ENCODE results near the gene ZNF334.

The ZNF334 gene

GRCh38 chr20:46512943-46513844 lies at the start of gene ZNF334:
ZNF334 (minus strand) TSS chr20:46513559; CDS start chr20:46512102, 1,457 bp downstream.
- DNase-seq: peak in 1 of 2 experiments; percentile 43

GRCh38 chr20:46562373-46563169 lies 49.2 kb upstream of the ZNF334 start:
- DNase-seq: peak; percentile 45 to 62

- no peak for DNase-seq
These were observed 48.6 kb upstream of the ZNF334 start for GRCh38 chr20:46562009-46562372.

- DNase-seq: no peak
These were observed 46.5 kb upstream of the ZNF334 start for GRCh38 chr20:46559685-46560440.

- DNase-seq: no peak
These were observed 45.6 kb upstream of the ZNF334 start for GRCh38 chr20:46559001-46559400.

GRCh38 chr20:46558511-46558959 lies 45.2 kb upstream of the ZNF334 start:
- peak in 1 of 2 experiments; percentile 10 for DNase-seq

- no peak for DNase-seq
These were observed 44.0 kb upstream of the ZNF334 start for GRCh38 chr20:46557231-46557956.

GRCh38 chr20:46555370-46555956 lies 42.1 kb upstream of the ZNF334 start:
- DNase-seq: no peak

GRCh38 chr20:46554828-46555227 lies 41.5 kb upstream of the ZNF334 start:
- no peak for DNase-seq

GRCh38 chr20:46553926-46554325 lies 40.6 kb upstream of the ZNF334 start:
- no peak for DNase-seq

GRCh38 chr20:46552460-46553420 lies 39.4 kb upstream of the ZNF334 start:
- DNase-seq: peak in 1 of 2 experiments; percentile 17

GRCh38 chr20:46551522-46552381 lies 38.4 kb upstream of the ZNF334 start:
- DNase-seq: no peak

- no peak for DNase-seq
These were observed 37.1 kb upstream of the ZNF334 start, which contains the start of gene OCSTAMP for GRCh38 chr20:46550461-46550860. OCSTAMP (minus strand) TSS chr20:46550654; CDS start chr20:46550560, 94 bp downstream.

GRCh38 chr20:46549188-46549972 lies 36.0 kb upstream of the ZNF334 start:
- no peak for DNase-seq

- DNase-seq: no peak
These were observed 35.3 kb upstream of the ZNF334 start for GRCh38 chr20:46548688-46549087.

- no peak for DNase-seq
These were observed 34.6 kb upstream of the ZNF334 start for GRCh38 chr20:46547995-46548394.

GRCh38 chr20:46546936-46547335 lies 33.6 kb upstream of the ZNF334 start:
- no peak for DNase-seq

- no peak for DNase-seq
These were observed 32.9 kb upstream of the ZNF334 start for GRCh38 chr20:46546298-46546697.

- DNase-seq: no peak
These were observed 32.4 kb upstream of the ZNF334 start for GRCh38 chr20:46545827-46546138.

All from stimulated activated CD4-positive, alpha-beta T cell treated with anti-CD3 and anti-CD28 coated beads, Interleukin-4, amount 100 ng/mL, for 4 hours (primary cell).